HG03469 (cell line): Measurements from ENCODE around the gene ADAMTS12.
"Not testable (repeated sequence)": the region's sequence is repeated elsewhere in the genome, so short reads cannot be mapped to it uniquely, and the experiment has no call there.

ENCODE experiments used
- ATAC-seq: cut with Tn5 transposase; IDR thresholded peaks from one replicate; pipeline ENCODE4 v1.9.1; 2021; ENCODE audit warnings: mild to moderate bottlenecking, moderate library complexity, moderate number of reproducible peaks; ENCODE audit not compliant: unreplicated experiment

Gene ADAMTS12

GRCh38 chr5:33903118-33903517 is 11.3 kb upstream of the ADAMTS12 start:
- no peak for ATAC-seq

GRCh38 chr5:33901156-33901555 is 9.4 kb upstream of the ADAMTS12 start:
- ATAC-seq = no peak

- no peak for ATAC-seq
Measured at GRCh38 chr5:33894566-33894965, 2.8 kb upstream of the ADAMTS12 start.

- ATAC-seq = no peak
Measured at GRCh38 chr5:33892620-33893137, 889 bp upstream of the ADAMTS12 start.

GRCh38 chr5:33891446-33891787 is 373 bp downstream of the ADAMTS12 start:
- no peak for ATAC-seq

GRCh38 chr5:33890131-33891032 is 1.4 kb downstream of the ADAMTS12 start:
- ATAC-seq = peak; percentile 38

- no peak for ATAC-seq
Measured at GRCh38 chr5:33888587-33888986, 3.2 kb downstream of the ADAMTS12 start.

GRCh38 chr5:33887268-33887667 is 4.5 kb downstream of the ADAMTS12 start:
- ATAC-seq = no peak

GRCh38 chr5:33886283-33886682 is 5.5 kb downstream of the ADAMTS12 start:
- no peak for ATAC-seq

GRCh38 chr5:33885679-33886078 is 6.1 kb downstream of the ADAMTS12 start:
- no peak for ATAC-seq

GRCh38 chr5:33883482-33883881 is 8.3 kb downstream of the ADAMTS12 start:
- no peak for ATAC-seq

GRCh38 chr5:33880319-33880718 is 11.5 kb downstream of the ADAMTS12 start:
- ATAC-seq = no peak

GRCh38 chr5:33877449-33877848 is 14.3 kb downstream of the ADAMTS12 start:
- no peak for ATAC-seq

- no peak for ATAC-seq
Measured at GRCh38 chr5:33867241-33867640, 24.5 kb downstream of the ADAMTS12 start.

- not testable (repeated sequence) for ATAC-seq
Measured at GRCh38 chr5:33859177-33859576, 32.6 kb downstream of the ADAMTS12 start.

- peak; percentile 46 for ATAC-seq
Measured at GRCh38 chr5:33857037-33857436, 34.8 kb downstream of the ADAMTS12 start.

GRCh38 chr5:33855396-33855795 is 36.4 kb downstream of the ADAMTS12 start:
- no peak for ATAC-seq

- ATAC-seq = no peak
Measured at GRCh38 chr5:33854733-33855151, 37.0 kb downstream of the ADAMTS12 start.

- ATAC-seq = no peak
Measured at GRCh38 chr5:33852837-33853236, 39.0 kb downstream of the ADAMTS12 start.

- ATAC-seq = no peak
Measured at GRCh38 chr5:33852319-33852718, 39.5 kb downstream of the ADAMTS12 start.

- ATAC-seq = peak; percentile 92
Measured at GRCh38 chr5:33850100-33850594, 41.6 kb downstream of the ADAMTS12 start.

GRCh38 chr5:33848554-33848953 is 43.2 kb downstream of the ADAMTS12 start:
- peak; percentile 25 for ATAC-seq
